Amygdala (tissue), 56 donors: ENCODE data around the gene TLE7.

Experiments used
- DNase-seq, 56 donors: peaks; one replicate each; lab custom pipeline; 2025; lab: John Stamatoyannopoulos, UW

TLE7 gene

DNA sequence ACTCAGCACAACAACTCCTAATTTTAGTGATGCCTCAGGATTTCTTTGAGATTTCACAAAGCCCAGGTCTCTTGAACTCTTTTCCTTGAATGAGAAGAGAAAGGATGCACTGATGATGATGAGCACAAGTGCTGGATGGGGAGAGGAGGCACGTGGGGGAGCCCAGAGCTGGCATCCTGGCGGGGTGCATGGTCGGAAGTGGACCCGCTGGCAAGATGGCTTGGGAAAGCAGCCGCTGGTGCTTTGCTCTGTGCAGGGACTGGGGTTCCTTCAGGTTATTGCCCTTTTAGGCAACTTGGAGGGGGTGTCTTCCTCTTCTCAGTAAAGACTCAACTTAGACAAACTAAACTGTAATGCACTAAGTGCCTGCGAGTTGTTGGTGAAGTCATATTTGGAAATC, 61.0 kb downstream of the TLE7 start:
- no peak for DNase-seq
